Panc1 (cell line): ENCODE measurements around the gene RBBP7. TPM values are rescaled to one million over a fixed set of nuclear protein-coding genes. Genes with fewer than 3 reads are reported as not detected.
A peak's percentile ranks its signal among the peaks of the same experiment; 100 is the strongest.

Experiments
- ATAC-seq: fragments of 200-7000 bp; cut with Tn5 transposase; 2 replicates; pipeline ENCODE4 v1.9.1; 2020; ENCODE audit warnings: mild to moderate bottlenecking, moderate library complexity
- BruUV-seq: library from RNA; stranded (reverse); fragments of 400-500 nt; replicated peaks from 2 replicates; lab custom pipeline; 2021; lab: Mats Ljungman, UMichigan
- CTCF ChIA-PET: fragments of 300-600 bp; sonication (Branson Sonifier 250); formaldehyde crosslinking; loops from one replicate; lab custom pipeline; 2022; ENCODE audit warnings: antibody characterized with exemption; lab: Charles Lee
- POLR2A ChIA-PET: fragments of 300-600 bp; sonication (Branson Sonifier 250); formaldehyde crosslinking; loops from one replicate; lab custom pipeline; 2022; ENCODE audit warnings: antibody characterized with exemption; lab: Charles Lee
- DNase-seq: peaks from one replicate; pipeline ENCODE4 v3.0.0-alpha.2; 2010; ENCODE audit warnings: low read depth, low spot score
- H3K27ac ChIP-seq: 2 replicates; pipeline ENCODE4 v1.5.1; 2011; ENCODE audit warnings: mild to moderate bottlenecking, low read length, inconsistent platforms
- H3K27me3 ChIP-seq: fragments of 200-500 bp; sonication (Bioruptor generic); 2 replicates; pipeline ENCODE4 v1.6.0; 2014; ENCODE audit warnings: low read length, inconsistent platforms; ENCODE audit not compliant: control insufficient read depth, insufficient read depth
- H3K36me3 ChIP-seq: fragments of 200-500 bp; sonication (Bioruptor generic); 2 replicates; pipeline ENCODE4 v1.5.1; 2014; ENCODE audit warnings: inconsistent platforms, mild to moderate bottlenecking, low read length, moderate library complexity; ENCODE audit not compliant: control insufficient read depth, insufficient read depth
- H3K4me1 ChIP-seq: 2 replicates; pipeline ENCODE4 v1.5.1; 2011; ENCODE audit warnings: inconsistent platforms, mild to moderate bottlenecking, low read length, moderate library complexity; ENCODE audit not compliant: control insufficient read depth, insufficient read depth
- H3K4me3 ChIP-seq, 2 experiments: 2 replicates each; pipeline ENCODE4 v1.5.1; 2011 to 2012; ENCODE audit warnings: low read depth in 2 of 2, low read length in 2 of 2, mild to moderate bottlenecking in 2 of 2, inconsistent platforms in 1 of 2, moderate library complexity in 1 of 2
- H3K9me3 ChIP-seq: fragments of 200-500 bp; sonication (Bioruptor generic); 2 replicates; pipeline ENCODE4 v1.5.1; 2014; ENCODE audit warnings: low read depth, mild to moderate bottlenecking, inconsistent platforms, low read length, moderate library complexity; ENCODE audit not compliant: control insufficient read depth, insufficient read depth
- CTCF ChIP-seq: fragments of 450-650 bp; IDR thresholded peaks from 2 replicates; pipeline ENCODE4 v1.5.1; 2017; ENCODE audit warnings: mild to moderate bottlenecking
- POLR2AphosphoS5 ChIP-seq: IDR thresholded peaks from 2 replicates; pipeline ENCODE4 v1.6.1; 2012; ENCODE audit warnings: mild to moderate bottlenecking, low read depth, low read length, moderate library complexity
- REST ChIP-seq, 2 experiments: IDR thresholded peaks; 2 replicates each; pipeline ENCODE4 v1.6.1; 2011 to 2012; ENCODE audit warnings: low read depth in 2 of 2, control low read depth in 1 of 2, low read length in 1 of 2, mild to moderate bottlenecking in 1 of 2, moderate library complexity in 1 of 2; ENCODE audit not compliant: insufficient read depth in 1 of 2
- SIN3A ChIP-seq: IDR thresholded peaks from 2 replicates; pipeline ENCODE4 v1.6.1; 2012; ENCODE audit warnings: low read depth, mild to moderate bottlenecking, low read length, moderate library complexity, borderline replicate concordance; ENCODE audit not compliant: insufficient read depth
- TCF7L2 ChIP-seq: IDR thresholded peaks from 2 replicates; pipeline ENCODE4 v1.6.1; 2011; ENCODE audit warnings: mild to moderate bottlenecking, low read depth, low read length, inconsistent platforms
- in situ Hi-C: cut with HindIII; loops from 2 replicates; pipeline ENCODE4 v1.10.0; 2016; ENCODE audit warnings: low sequenced_read_pairs, low pct_unique_long_range_greater_than_20kb
- intact Hi-C: fragments of 100-400 bp; cut with micrococcal nuclease; formaldehyde crosslinking; loops from one replicate; pipeline ENCODE4 v1.10.0; 2022; ENCODE audit not compliant: unreplicated experiment
- total RNA-seq: library from RNA; stranded (reverse); gene quantifications from one replicate; pipeline ENCODE4 v1.2.1, GENCODE V29; 2021; ENCODE audit not compliant: unreplicated experiment

Gene RBBP7
- total RNA-seq, 1 experiment from 2014 or later, result 95.8 TPM

- DNase-seq (no peak), ATAC-seq (peak; percentile 60; the same call in 1 of the 2 replicates)
- Histone ChIP-seq H3K4me3 (peak overlapping the region; percentile 39 to 56), H3K4me1 (no peaks in the 10 kb centered on the region), H3K27me3 (no peaks in the 10 kb centered on the region), H3K36me3 (no peaks in the 10 kb centered on the region), H3K9me3 (no peaks in the 10 kb centered on the region), H3K27ac (no peak overlapping the region)
- BruUV-seq, result no TSS peak
- intact Hi-C loops (loop anchor here (2.0 kb wide), 1 partner anchor 165 kb away; no protein-coding TSS in a partner anchor), in situ Hi-C loops (no loop called here)
- ChIA-PET POLR2A (no interaction called here), CTCF (interaction anchor here (0.6 to 1.9 kb wide), 3 partner anchors 163 to 1484 kb away, joined by 3 to 23 read pairs (median 3); no protein-coding TSS in a partner anchor)
- TF ChIP-seq SIN3A, result no peak
- TF ChIP-seq POLR2AphosphoS5, result no peak
- TF ChIP-seq REST (IDR thresholded peaks at IDR 0.05; ENCODE audit: insufficient read depth in 1 of 2, low read depth in 2 of 2, low read length in 1 of 2), result no peak
- no peak for TF ChIP-seq CTCF
- no peak for TF ChIP-seq TCF7L2
Measured at GRCh38 chrX:16882169-16882568, 12.0 kb upstream of the RBBP7 start.

GRCh38 chrX:16876696-16877095 lies 6.5 kb upstream of the RBBP7 start:
- POLR2A ChIA-PET, result no interaction called here

More at GRCh38 chrX:16876696-16877095, 6.5 kb upstream of the RBBP7 start:
- no peaks in the 10 kb centered on the region for H3K27me3 ChIP-seq
- TF ChIP-seq CTCF (no peak), POLR2AphosphoS5 (no peak), REST (IDR thresholded peaks at IDR 0.05; ENCODE audit: insufficient read depth in 1 of 2, low read depth in 2 of 2, low read length in 1 of 2) (no peak), SIN3A (no peak)
- no peaks in the 10 kb centered on the region; the same call in 1 of the 2 replicates for H3K4me1 ChIP-seq
- CTCF ChIA-PET, result interaction anchor here (0.6 kb wide), 1 partner anchor 139 kb away, joined by 7 read pairs; no protein-coding TSS in a partner anchor
- H3K9me3 ChIP-seq, result no peaks in the 10 kb centered on the region
- H3K36me3 ChIP-seq, result no peaks in the 10 kb centered on the region
- DNase-seq (no peak), ATAC-seq (no peak)
- in situ Hi-C loops (no loop called here), intact Hi-C loops (no loop called here)
- no peak overlapping the region for H3K4me3 ChIP-seq
- H3K27ac ChIP-seq, result no peak overlapping the region
- no TSS peak for BruUV-seq
